Neutrophil (primary cell): ENCODE data around the gene MEGF9.

Source experiments
- H3K27ac ChIP-seq: fragments of 200-600 bp; sonication (generic); 2 replicates; pipeline ENCODE4 v1.5.1; 2016; ENCODE audit warnings: mild to moderate bottlenecking, moderate library complexity
- H3K27me3 ChIP-seq: fragments of 200-600 bp; sonication (generic); 2 replicates; pipeline ENCODE4 v1.6.0; 2016; ENCODE audit warnings: mild to moderate bottlenecking
- H3K36me3 ChIP-seq: fragments of 200-600 bp; sonication (generic); 2 replicates; pipeline ENCODE4 v1.5.1; 2017
- H3K4me1 ChIP-seq, 2 experiments: fragments of 200-600 bp in 1 of 2; sonication (generic) in 1 of 2; 1 replicate in 1 of 2; 2 replicates in 1 of 2; pipeline versions ENCODE4 v1.5.1 to v1.6.1; 2013 to 2016; ENCODE audit warnings: low read depth in 1 of 2, low read length in 1 of 2, mild to moderate bottlenecking in 1 of 2, moderate library complexity in 1 of 2; ENCODE audit not compliant: control insufficient read depth in 1 of 2, insufficient read depth in 1 of 2
- H3K4me3 ChIP-seq, 2 experiments: fragments of 200-600 bp in 1 of 2; sonication (generic) in 1 of 2; 1 replicate in 1 of 2; 2 replicates in 1 of 2; pipeline ENCODE4 v1.5.1; 2013 to 2016; ENCODE audit warnings: low read depth in 1 of 2, low read length in 1 of 2, mild to moderate bottlenecking in 1 of 2, moderate library complexity in 1 of 2
- H3K9me3 ChIP-seq: fragments of 200-600 bp; sonication (generic); 2 replicates; pipeline ENCODE4 v1.5.1; 2016
- CTCF ChIP-seq: fragments of 200-600 bp; sonication (generic); IDR thresholded peaks from 2 replicates; pipeline ENCODE4 v1.5.1; 2016; ENCODE audit warnings: antibody characterized with exemption

The MEGF9 gene

GRCh38 chr9:120714846-120715388 lies 647 bp upstream of the MEGF9 start:
- H3K27me3 ChIP-seq: no peaks in the 10 kb centered on the region
- H3K9me3 ChIP-seq: no peaks in the 10 kb centered on the region
- H3K4me1 ChIP-seq: peaks cover 34 to 45% of the 10 kb centered on the region in 2 experiments
- H3K27ac ChIP-seq: peak overlapping the region; percentile 93
- TF ChIP-seq CTCF: no peak
- peak overlapping the region; percentile 87 to 95 for H3K4me3 ChIP-seq
- peaks cover 3% of the 10 kb centered on the region for H3K36me3 ChIP-seq

GRCh38 chr9:120713257-120714087 lies 798 bp downstream of the MEGF9 start:
- peaks cover 48 to 59% of the 10 kb centered on the region in 2 experiments for H3K4me1 ChIP-seq
- H3K27me3 ChIP-seq: no peaks in the 10 kb centered on the region
- no peaks in the 10 kb centered on the region for H3K9me3 ChIP-seq
- H3K27ac ChIP-seq: peak overlapping the region; percentile 93
- TF ChIP-seq CTCF: peak; percentile 71
- peak overlapping the region; percentile 87 to 95 for H3K4me3 ChIP-seq
- peaks cover 15% of the 10 kb centered on the region for H3K36me3 ChIP-seq

- TF ChIP-seq CTCF: no peak
- peaks cover 57 to 68% of the 10 kb centered on the region in 2 experiments for H3K4me1 ChIP-seq
- H3K4me3 ChIP-seq: peak overlapping the region; percentile 87 to 95
- H3K27me3 ChIP-seq: no peaks in the 10 kb centered on the region
- H3K36me3 ChIP-seq: peaks cover 24% of the 10 kb centered on the region
- H3K27ac ChIP-seq: peak overlapping the region; percentile 93
- no peaks in the 10 kb centered on the region for H3K9me3 ChIP-seq
These were observed 1.7 kb downstream of the MEGF9 start for GRCh38 chr9:120712539-120713031.

GRCh38 chr9:120711841-120712538 lies 2.3 kb downstream of the MEGF9 start:
- Histone ChIP-seq H3K9me3 (no peaks in the 10 kb centered on the region), H3K4me3 (peak overlapping the region; percentile 87 to 95), H3K4me1 (peaks cover 60 to 74% of the 10 kb centered on the region in 2 experiments), H3K27ac (peak overlapping the region; percentile 93), H3K27me3 (no peaks in the 10 kb centered on the region), H3K36me3 (peaks cover 30% of the 10 kb centered on the region)
- no peak for TF ChIP-seq CTCF

- TF ChIP-seq CTCF: no peak
- Histone ChIP-seq H3K27me3 (no peaks in the 10 kb centered on the region), H3K27ac (peak overlapping the region; percentile 93), H3K36me3 (peaks cover 37% of the 10 kb centered on the region), H3K9me3 (no peaks in the 10 kb centered on the region), H3K4me3 (peak overlapping the region; percentile 87 to 95), H3K4me1 (peaks cover 62 to 80% of the 10 kb centered on the region in 2 experiments)
These were observed 2.9 kb downstream of the MEGF9 start for GRCh38 chr9:120711354-120711753.
